H9 (cell line): ENCODE results near the gene LRP5. TPM values are rescaled to one million over a fixed set of nuclear protein-coding genes. Genes with fewer than 3 reads are reported as not detected.

Experiments
- DNase-seq: peaks from one replicate; pipeline ENCODE4 v3.0.0-alpha.2; 2017
- H2AFZ ChIP-seq: one replicate; pipeline ENCODE4 v1.6.1; 2013; ENCODE audit warnings: mild to moderate bottlenecking, low read length, control low read depth, moderate library complexity
- H2AK5ac ChIP-seq: 2 replicates; pipeline ENCODE4 v1.6.1; 2013; ENCODE audit warnings: low read length, control low read depth, mixed read lengths; ENCODE audit not compliant: insufficient read length
- H2BK120ac ChIP-seq: one replicate; pipeline ENCODE4 v1.6.1; 2013; ENCODE audit warnings: low read depth, mild to moderate bottlenecking, low read length, control low read depth, inconsistent platforms; ENCODE audit not compliant: poor library complexity, severe bottlenecking
- H2BK12ac ChIP-seq: 2 replicates; pipeline ENCODE4 v1.6.1; 2013; ENCODE audit warnings: low read length, control low read depth, mixed read lengths, low read depth; ENCODE audit not compliant: insufficient read length
- H2BK15ac ChIP-seq: 2 replicates; pipeline ENCODE4 v1.6.1; 2013; ENCODE audit warnings: low read depth, low read length, control low read depth
- H2BK20ac ChIP-seq: one replicate; pipeline ENCODE4 v1.6.1; 2013; ENCODE audit warnings: low read depth, mild to moderate bottlenecking, low read length, control low read depth, inconsistent platforms; ENCODE audit not compliant: poor library complexity, severe bottlenecking
- H2BK5ac ChIP-seq: 2 replicates; pipeline ENCODE4 v1.6.1; 2013; ENCODE audit warnings: low read length, control low read depth, mixed read lengths; ENCODE audit not compliant: insufficient read length
- H3K14ac ChIP-seq: 2 replicates; pipeline ENCODE4 v1.6.1; 2013; ENCODE audit warnings: low read length, control low read depth; ENCODE audit not compliant: insufficient read depth
- H3K18ac ChIP-seq: 2 replicates; pipeline ENCODE4 v1.6.1; 2013; ENCODE audit warnings: low read depth, mild to moderate bottlenecking, mixed read lengths, low read length, control low read depth; ENCODE audit not compliant: insufficient read length
- H3K23ac ChIP-seq: 2 replicates; pipeline ENCODE4 v1.6.1; 2013; ENCODE audit warnings: low read length, control low read depth, mixed read lengths, low read depth; ENCODE audit not compliant: insufficient read length
- H3K23me2 ChIP-seq: 2 replicates; pipeline ENCODE4 v1.6.1; 2013; ENCODE audit warnings: low read depth, mild to moderate bottlenecking, mixed read lengths, low read length, control low read depth; ENCODE audit not compliant: insufficient read length, poor library complexity, severe bottlenecking
- H3K27ac ChIP-seq: 2 replicates; pipeline ENCODE4 v1.5.1; 2013; ENCODE audit warnings: low read length, control low read depth, mixed read lengths, low read depth; ENCODE audit not compliant: insufficient read length
- H3K27me3 ChIP-seq: 2 replicates; pipeline ENCODE4 v1.6.1; 2013; ENCODE audit warnings: low read length, control low read depth, inconsistent platforms; ENCODE audit not compliant: insufficient read depth
- H3K4ac ChIP-seq: 2 replicates; pipeline ENCODE4 v1.6.1; 2013; ENCODE audit warnings: low read depth, mild to moderate bottlenecking, control low read depth, inconsistent platforms, low read length, moderate library complexity
- H3K4me1 ChIP-seq: 2 replicates; pipeline ENCODE4 v1.6.1; 2013; ENCODE audit warnings: low read length, control low read depth, inconsistent platforms; ENCODE audit not compliant: insufficient read depth
- H3K4me2 ChIP-seq: 2 replicates; pipeline ENCODE4 v1.6.1; 2013; ENCODE audit warnings: low read length, control low read depth, mixed read lengths; ENCODE audit not compliant: insufficient read length, insufficient read depth
- H3K56ac ChIP-seq: 2 replicates; pipeline ENCODE4 v1.6.1; 2013; ENCODE audit warnings: low read depth, mild to moderate bottlenecking, mixed read lengths, low read length, control low read depth; ENCODE audit not compliant: insufficient read length
- H3K79me1 ChIP-seq: 2 replicates; pipeline ENCODE4 v1.6.1; 2013; ENCODE audit warnings: low read depth, mild to moderate bottlenecking, moderate library complexity, low read length, control low read depth, inconsistent platforms; ENCODE audit not compliant: insufficient read depth, poor library complexity, severe bottlenecking
- H3K79me2 ChIP-seq: 2 replicates; pipeline ENCODE4 v1.6.1; 2013; ENCODE audit warnings: low read length, control low read depth, inconsistent platforms; ENCODE audit not compliant: insufficient read depth
- H3K9ac ChIP-seq: 2 replicates; pipeline ENCODE4 v1.6.1; 2013; ENCODE audit warnings: low read length, control low read depth, mixed read lengths; ENCODE audit not compliant: insufficient read length; ENCODE audit errors: extremely low read depth
- H3K9me3 ChIP-seq: one replicate; pipeline ENCODE4 v1.6.1; 2013; ENCODE audit warnings: low read depth, low read length, inconsistent platforms; ENCODE audit not compliant: control insufficient read depth
- H3T11ph ChIP-seq: one replicate; pipeline ENCODE4 v1.6.1; 2013; ENCODE audit warnings: mild to moderate bottlenecking, low read length, control low read depth, inconsistent platforms
- H4K20me1 ChIP-seq: one replicate; pipeline ENCODE4 v1.6.1; 2013; ENCODE audit not compliant: control insufficient read depth, insufficient read length, insufficient read depth
- H4K5ac ChIP-seq: 2 replicates; pipeline ENCODE4 v1.6.1; 2013; ENCODE audit warnings: low read depth, mild to moderate bottlenecking, mixed read lengths, low read length, control low read depth; ENCODE audit not compliant: insufficient read length
- H4K8ac ChIP-seq: replicated peaks from 2 replicates; pipeline ENCODE4 v1.6.1; 2013; ENCODE audit warnings: low read length, control low read depth, mixed read lengths, low read depth; ENCODE audit not compliant: insufficient read length
- H4K91ac ChIP-seq: 2 replicates; pipeline ENCODE4 v1.6.1; 2013; ENCODE audit warnings: low read depth, mild to moderate bottlenecking, moderate library complexity, mixed read lengths, low read length, control low read depth; ENCODE audit not compliant: insufficient read length
- H3K27ac Mint-ChIP-seq, 3 experiments: 2 replicates in 2 of 3; 3 replicates in 1 of 3; pipeline ENCODE4 v1.8.0; 2020 to 2021; ENCODE audit warnings: mixed read lengths in 3 of 3, mild to moderate bottlenecking in 1 of 3, moderate library complexity in 1 of 3
- H3K27me3 Mint-ChIP-seq: 2 replicates; pipeline ENCODE4 v1.8.0; 2021; ENCODE audit warnings: low read depth, mild to moderate bottlenecking, moderate library complexity, mixed read lengths
- H3K36me3 Mint-ChIP-seq, 3 experiments: 2 replicates in 2 of 3; 3 replicates in 1 of 3; pipeline ENCODE4 v1.8.0; 2020 to 2021; ENCODE audit warnings: low read depth in 3 of 3, mixed read lengths in 3 of 3; ENCODE audit not compliant: insufficient read depth in 1 of 3
- H3K4me1 Mint-ChIP-seq, 2 experiments: 2 replicates each; pipeline ENCODE4 v1.8.0; 2020; ENCODE audit warnings: mixed read lengths in 2 of 2
- H3K4me3 Mint-ChIP-seq, 2 experiments: 2 replicates in 1 of 2; 3 replicates in 1 of 2; pipeline ENCODE4 v1.8.0; 2020 to 2021; ENCODE audit warnings: mild to moderate bottlenecking in 2 of 2, mixed read lengths in 2 of 2, moderate library complexity in 1 of 2
- H3K9me3 Mint-ChIP-seq, 2 experiments: 2 replicates in 1 of 2; 3 replicates in 1 of 2; pipeline ENCODE4 v1.8.0; 2020; ENCODE audit warnings: mild to moderate bottlenecking in 2 of 2, mixed read lengths in 2 of 2, moderate library complexity in 1 of 2
- CTCF ChIP-seq: fragments of 200-600 bp; sonication (generic); conservative IDR thresholded peaks from 3 replicates; pipeline ENCODE4 v1.8.0; 2021; ENCODE audit warnings: antibody characterized with exemption, mild to moderate bottlenecking
- WGBS: extraction: QIAGEN DNeasy Blood & Tissue Kit; methylation state at CpG from one replicate; pipeline ENCODE4 v1.1.7; 2013; ENCODE audit warnings: missing lambda C conversion rate, low lambda C conversion rate, mixed read lengths; ENCODE audit not compliant: insufficient read length; ENCODE audit errors: extremely low coverage; 5-methylcytosine and 5-hydroxymethylcytosine counted together
- total RNA-seq: library from RNA; stranded (reverse); gene quantifications from 2 replicates; pipeline ENCODE4 v1.2.1, GENCODE V29; 2021

Gene LRP5
- total RNA-seq, 1 experiment from 2014 or later = 38.4 TPM

- H3K23ac ChIP-seq = no peak overlapping the region
- no peaks in the 10 kb centered on the region for H3K9me3 ChIP-seq
- no peaks in the 10 kb centered on the region for H3K79me1 ChIP-seq
- no peaks in the 10 kb centered on the region for H3K79me2 ChIP-seq
- no peak overlapping the region for H2AFZ ChIP-seq
- H3K4ac ChIP-seq = no peak overlapping the region
- H4K20me1 ChIP-seq = no peaks in the 10 kb centered on the region
- TF ChIP-seq CTCF = peak; percentile 51
- H2BK120ac ChIP-seq = no peak overlapping the region
- H3K4me1 ChIP-seq = no peaks in the 10 kb centered on the region
- no peak overlapping the region for H2BK15ac ChIP-seq
- H3K23me2 ChIP-seq = no peaks in the 10 kb centered on the region
- no peak overlapping the region for H3K14ac ChIP-seq
- H2BK5ac ChIP-seq = no peak overlapping the region
- WGBS = no CpG with 5 or more reads among the region's 15 CpGs
- H3K27me3 ChIP-seq = no peaks in the 10 kb centered on the region
- H3K4me2 ChIP-seq = no peak overlapping the region
- H3K4me3 Mint-ChIP-seq = no peak overlapping the region
- DNase-seq = peak; percentile 67
- no peak overlapping the region for H4K5ac ChIP-seq
- no peaks in the 10 kb centered on the region for H3K27me3 Mint-ChIP-seq
- H3K36me3 Mint-ChIP-seq = peaks cover 20 to 49% (median 40%) of the 10 kb centered on the region in 3 experiments; a peak in 6 of 7 replicates
- H3K4me1 Mint-ChIP-seq = 0 out of 4 replicates have a peak, but pooled peaks cover 0 to 2% of the 10 kb centered on the region in 2 experiments
- no peak overlapping the region for H2AK5ac ChIP-seq
- peak overlapping the region in 1 of 3 experiments; percentile 22; a peak in 2 of 7 replicates for H3K27ac Mint-ChIP-seq
- no peak overlapping the region for H2BK20ac ChIP-seq
- no peak overlapping the region for H3K9ac ChIP-seq
- H3K9me3 Mint-ChIP-seq = no peaks in the 10 kb centered on the region
- H2BK12ac ChIP-seq = no peak overlapping the region
- H3T11ph ChIP-seq = no peak overlapping the region
- H4K91ac ChIP-seq = no peak overlapping the region
- H4K8ac ChIP-seq = no peak overlapping the region
- no peak overlapping the region for H3K27ac ChIP-seq
- no peak overlapping the region for H3K56ac ChIP-seq
- H3K18ac ChIP-seq = no peak overlapping the region
These were observed 90.1 kb downstream of the LRP5 start for GRCh38 chr11:68402355-68403031.
